ENCODE measurements around the gene RAD54L2. TPM values are rescaled to one million over a fixed set of nuclear protein-coding genes. Genes with fewer than 3 reads are reported as not detected.
"Not testable (repeated sequence)": the region's sequence is repeated elsewhere in the genome, so short reads cannot be mapped to it uniquely, and the experiment has no call there.

RAD54L2 gene
- total RNA-seq, 1 donor from 2014 or later, result 39.3 TPM

DNA sequence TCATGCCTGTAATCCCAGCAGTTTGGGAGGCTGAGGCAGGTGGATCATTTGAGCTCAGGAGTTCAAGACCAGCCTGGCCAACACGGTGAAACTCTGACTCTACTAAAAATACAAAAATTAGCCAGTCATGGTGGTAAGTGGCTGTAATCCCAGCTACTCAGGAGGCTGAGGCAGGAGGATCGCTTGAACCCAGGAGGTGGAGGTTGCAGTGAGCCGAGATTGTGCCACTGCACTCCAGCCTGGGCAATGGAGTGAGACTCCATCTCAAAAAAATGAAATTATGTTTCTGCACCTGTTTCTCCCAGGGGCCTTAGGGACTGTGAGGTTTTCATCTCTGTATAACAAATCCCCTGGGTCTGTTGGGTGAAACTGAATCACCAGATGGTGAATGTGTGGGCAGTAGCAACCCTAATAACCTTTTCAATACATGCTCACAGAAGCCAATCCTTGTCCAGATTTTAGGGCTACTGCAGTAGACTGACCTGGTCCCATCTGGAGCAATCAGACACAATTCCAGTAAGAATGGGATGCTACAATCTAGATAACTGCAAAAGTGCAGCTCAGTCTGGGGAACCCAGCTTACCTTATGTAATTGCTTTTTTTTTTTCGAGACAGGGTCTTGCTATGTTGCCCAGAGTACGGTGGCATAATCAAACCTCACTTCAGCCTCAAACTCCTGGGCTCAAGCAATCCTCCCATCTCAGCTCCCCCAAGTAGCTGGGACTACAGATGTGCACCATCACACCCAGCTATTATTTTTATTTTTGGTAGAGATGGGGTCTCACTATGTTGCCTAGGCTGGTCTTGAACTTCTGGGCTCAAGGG lies 17.4 kb upstream of the RAD54L2 start:
- intact Hi-C loops (cut with micrococcal nuclease), result not testable (repeated sequence)

DNA sequence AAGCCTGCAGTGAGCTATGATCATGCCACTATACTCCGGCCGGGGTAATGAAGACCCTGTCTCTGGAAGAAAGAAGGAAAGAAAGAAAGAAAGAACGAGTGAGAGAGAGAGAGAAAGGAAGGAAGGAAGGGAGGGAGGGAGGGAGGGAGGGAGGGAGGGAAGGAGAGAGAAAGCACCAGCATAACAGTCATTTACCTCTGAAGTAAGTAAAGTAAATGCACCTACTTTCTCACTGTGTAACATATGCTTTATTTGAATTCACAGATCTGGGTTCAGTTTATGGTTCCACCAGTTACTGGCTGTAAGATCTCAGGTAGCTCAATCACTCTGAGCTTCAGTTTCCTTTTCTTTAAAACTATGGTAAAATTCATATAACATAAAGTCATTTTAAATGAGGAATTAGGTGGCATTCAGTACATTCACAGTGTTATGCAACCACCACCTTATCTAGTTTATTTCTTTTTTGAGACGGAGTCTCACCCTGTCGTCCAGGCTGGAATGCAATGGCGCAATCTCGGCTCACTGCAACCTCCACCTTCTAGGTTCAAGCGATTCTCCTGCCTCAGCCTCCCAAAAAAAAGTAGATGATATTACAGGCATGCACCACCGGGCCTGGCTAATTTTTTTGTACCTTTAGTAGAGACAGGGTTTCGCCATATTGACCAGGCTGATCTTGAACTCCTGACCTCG lies 16.1 kb upstream of the RAD54L2 start:
- intact Hi-C loops (cut with micrococcal nuclease), result no loop called here

More for the DNA sequence above, 17.4 kb upstream of the RAD54L2 start:
- not testable (repeated sequence) for H3K27me3 Mint-ChIP-seq (ENCODE audit: low read depth); H3K4me1 Mint-ChIP-seq (ENCODE audit: low read depth); H3K9me3 Mint-ChIP-seq; H3K27ac Mint-ChIP-seq; DNase-seq (ENCODE audit: low spot score); H3K4me3 Mint-ChIP-seq (ENCODE audit: low read depth); H3K36me3 Mint-ChIP-seq (ENCODE audit: low read depth)

DNA sequence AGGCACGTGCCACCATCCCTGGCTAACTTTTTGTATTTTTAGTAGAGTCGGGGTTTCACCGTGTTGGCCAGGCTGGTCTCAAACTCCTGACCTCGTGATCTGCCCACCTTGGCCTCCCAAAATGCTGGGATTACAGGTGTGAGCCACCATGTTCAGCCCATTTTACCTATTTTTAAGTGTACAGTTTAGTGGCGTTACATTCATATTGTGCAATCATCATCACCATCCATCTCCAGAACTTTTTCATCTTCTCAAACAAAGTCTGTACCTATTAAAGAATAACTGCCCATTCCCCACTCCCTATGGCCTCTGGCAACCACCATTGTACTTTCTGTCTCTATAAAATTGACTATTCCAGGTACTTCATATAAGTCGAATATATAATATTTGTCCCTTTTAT lies 13.6 kb upstream of the RAD54L2 start:
- H3K4me3 Mint-ChIP-seq (ENCODE audit: low read depth); H3K9me3 Mint-ChIP-seq; H3K4me1 Mint-ChIP-seq (ENCODE audit: low read depth); intact Hi-C loops (cut with micrococcal nuclease); DNase-seq (ENCODE audit: low spot score); H3K27ac Mint-ChIP-seq; H3K27me3 Mint-ChIP-seq (ENCODE audit: low read depth); H3K36me3 Mint-ChIP-seq (ENCODE audit: low read depth): not testable (repeated sequence)

More for the DNA sequence above, 16.1 kb upstream of the RAD54L2 start:
- H3K36me3 Mint-ChIP-seq (ENCODE audit: low read depth), result no peaks in the 10 kb centered on the region
- peaks cover 1% of the 10 kb centered on the region for H3K4me1 Mint-ChIP-seq (ENCODE audit: low read depth)
- no peak for DNase-seq (ENCODE audit: low spot score)
- H3K9me3 Mint-ChIP-seq, result no peaks in the 10 kb centered on the region
- H3K4me3 Mint-ChIP-seq (ENCODE audit: low read depth), result no peak overlapping the region
- no peak overlapping the region for H3K27ac Mint-ChIP-seq
- H3K27me3 Mint-ChIP-seq (ENCODE audit: low read depth), result peaks cover 9% of the 10 kb centered on the region

DNA sequence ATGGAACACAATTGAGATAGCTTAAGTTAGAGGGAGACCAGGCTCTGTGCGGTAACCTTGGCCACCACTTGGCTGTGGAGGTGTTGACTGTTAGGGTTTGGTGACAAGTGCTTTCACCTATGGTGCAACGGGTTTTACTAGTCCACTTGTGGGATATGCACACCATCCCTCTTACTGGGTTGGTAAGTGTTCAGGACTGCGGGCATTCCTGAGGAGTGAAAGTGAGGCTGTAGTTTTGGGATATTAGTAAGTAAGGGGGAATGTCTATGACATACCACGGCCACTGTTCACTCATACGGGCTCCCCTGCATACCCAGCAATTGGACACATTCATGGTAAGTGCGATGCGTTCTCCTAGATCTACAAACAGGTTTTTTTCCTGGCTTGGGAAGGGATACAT lies 8.0 kb upstream of the RAD54L2 start:
- H3K4me1 Mint-ChIP-seq (ENCODE audit: low read depth), result no peaks in the 10 kb centered on the region

DNA sequence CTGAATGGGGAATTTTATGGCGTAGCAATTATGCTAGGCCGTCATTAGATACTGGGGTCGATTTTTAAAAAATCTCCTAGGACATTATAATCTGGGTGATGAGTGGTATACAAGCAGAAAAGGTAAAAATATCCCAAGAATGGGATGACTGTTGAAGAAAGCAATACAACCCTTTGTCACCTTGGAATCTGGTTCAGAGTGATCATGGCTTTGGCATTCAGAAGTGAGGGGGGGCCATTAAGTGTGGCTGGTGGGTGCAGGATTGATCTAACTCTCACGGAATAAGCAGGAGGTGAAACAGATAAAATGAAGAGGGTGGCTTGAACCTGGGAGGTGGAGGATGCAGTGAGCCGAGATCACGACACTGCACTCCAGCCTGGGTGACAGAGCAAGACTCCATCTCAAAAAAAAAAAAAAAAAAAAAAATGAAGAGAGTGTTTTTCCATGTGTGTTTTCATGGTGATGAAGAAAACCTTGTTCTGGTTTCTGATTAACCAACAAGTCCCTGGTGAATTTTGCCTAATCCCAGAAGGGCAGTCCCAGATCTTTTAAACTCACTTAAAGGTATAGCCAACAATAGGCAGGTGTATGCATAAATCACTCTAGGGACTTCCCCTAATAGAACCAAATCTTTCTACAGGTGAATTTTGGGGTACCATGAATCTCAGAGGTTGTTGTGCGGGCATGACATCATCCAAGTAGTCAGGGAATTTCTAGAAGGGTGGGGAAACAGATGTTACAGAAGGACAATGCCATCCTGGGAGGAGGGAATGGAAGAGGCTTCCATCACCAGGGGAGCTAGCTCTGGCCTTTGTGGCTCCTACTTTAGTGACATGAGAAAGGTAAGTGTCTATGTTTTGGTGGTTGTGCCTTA lies 3.1 kb upstream of the RAD54L2 start:
- H3K4me1 Mint-ChIP-seq (ENCODE audit: low read depth), result peaks cover 18% of the 10 kb centered on the region
- peaks cover 1% of the 10 kb centered on the region for H3K27me3 Mint-ChIP-seq (ENCODE audit: low read depth)
- no peaks in the 10 kb centered on the region for H3K9me3 Mint-ChIP-seq
- DNase-seq (ENCODE audit: low spot score), result no peak
- H3K36me3 Mint-ChIP-seq (ENCODE audit: low read depth), result peaks cover 3% of the 10 kb centered on the region
- no peak overlapping the region for H3K4me3 Mint-ChIP-seq (ENCODE audit: low read depth)
- intact Hi-C loops (cut with micrococcal nuclease), result no loop called here
- no peak overlapping the region for H3K27ac Mint-ChIP-seq

More for the DNA sequence above, 8.0 kb upstream of the RAD54L2 start:
- Mint-ChIP-seq H3K9me3 (no peaks in the 10 kb centered on the region), H3K27me3 (ENCODE audit: low read depth) (peaks cover 7% of the 10 kb centered on the region), H3K36me3 (ENCODE audit: low read depth) (no peaks in the 10 kb centered on the region), H3K4me3 (ENCODE audit: low read depth) (no peak overlapping the region), H3K27ac (no peak overlapping the region)
- intact Hi-C loops (cut with micrococcal nuclease), result no loop called here
- no peak for DNase-seq (ENCODE audit: low spot score)

DNA sequence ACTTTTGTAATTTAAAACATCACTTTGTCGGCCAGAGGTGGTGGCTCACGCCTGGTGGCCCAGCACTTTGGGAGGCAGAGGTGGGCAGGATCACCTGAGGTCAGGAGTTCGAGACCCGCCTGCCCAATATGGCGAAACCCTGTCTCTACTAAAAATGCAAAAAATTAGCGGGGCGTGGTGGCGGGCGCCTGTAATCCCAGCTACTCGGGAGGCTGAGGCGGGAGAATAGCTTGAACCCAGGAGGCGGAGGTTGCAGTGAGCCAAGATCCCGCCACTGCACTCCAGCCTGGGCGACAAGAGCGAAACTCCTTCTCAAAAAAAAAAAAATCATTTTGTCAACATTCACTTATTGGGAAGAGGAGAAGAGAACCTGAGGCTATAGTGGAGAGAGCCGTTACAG lies 888 bp upstream of the RAD54L2 start:
- H3K27me3 Mint-ChIP-seq (ENCODE audit: low read depth); H3K9me3 Mint-ChIP-seq; intact Hi-C loops (cut with micrococcal nuclease); DNase-seq (ENCODE audit: low spot score): not testable (repeated sequence)
- H3K4me1 Mint-ChIP-seq (ENCODE audit: low read depth), result peaks cover 27% of the 10 kb centered on the region
- peaks cover 15% of the 10 kb centered on the region for H3K36me3 Mint-ChIP-seq (ENCODE audit: low read depth)
- H3K4me3 Mint-ChIP-seq (ENCODE audit: low read depth), result peak overlapping the region; percentile 91
- peak overlapping the region; percentile 91 for H3K27ac Mint-ChIP-seq

DNA sequence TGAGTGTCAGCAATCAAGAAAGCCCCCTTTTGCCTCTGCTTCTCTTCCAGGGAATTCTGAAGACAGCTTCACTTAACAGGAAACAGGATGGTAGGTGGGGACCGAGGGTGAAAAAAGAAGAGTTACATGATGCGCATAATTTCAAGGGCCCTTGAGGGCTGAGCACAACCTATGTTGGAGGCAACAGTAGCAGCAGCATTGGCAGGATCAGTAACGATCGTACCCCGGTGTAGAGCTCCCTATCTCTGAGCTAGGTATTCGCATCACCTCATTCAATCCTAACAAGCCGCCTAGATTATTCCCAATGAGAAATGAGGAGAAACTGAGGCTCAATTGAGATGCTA lies 432 bp upstream of the RAD54L2 start:
- H3K27ac Mint-ChIP-seq, result peak overlapping the region; percentile 91
- no peak for DNase-seq (ENCODE audit: low spot score)
- peak overlapping the region; percentile 91 for H3K4me3 Mint-ChIP-seq (ENCODE audit: low read depth)
- H3K36me3 Mint-ChIP-seq (ENCODE audit: low read depth), result peaks cover 17% of the 10 kb centered on the region
- peaks cover 27% of the 10 kb centered on the region for H3K4me1 Mint-ChIP-seq (ENCODE audit: low read depth)
- H3K9me3 Mint-ChIP-seq, result no peaks in the 10 kb centered on the region
- H3K27me3 Mint-ChIP-seq (ENCODE audit: low read depth), result no peaks in the 10 kb centered on the region
- intact Hi-C loops (cut with micrococcal nuclease), result no loop called here

DNA sequence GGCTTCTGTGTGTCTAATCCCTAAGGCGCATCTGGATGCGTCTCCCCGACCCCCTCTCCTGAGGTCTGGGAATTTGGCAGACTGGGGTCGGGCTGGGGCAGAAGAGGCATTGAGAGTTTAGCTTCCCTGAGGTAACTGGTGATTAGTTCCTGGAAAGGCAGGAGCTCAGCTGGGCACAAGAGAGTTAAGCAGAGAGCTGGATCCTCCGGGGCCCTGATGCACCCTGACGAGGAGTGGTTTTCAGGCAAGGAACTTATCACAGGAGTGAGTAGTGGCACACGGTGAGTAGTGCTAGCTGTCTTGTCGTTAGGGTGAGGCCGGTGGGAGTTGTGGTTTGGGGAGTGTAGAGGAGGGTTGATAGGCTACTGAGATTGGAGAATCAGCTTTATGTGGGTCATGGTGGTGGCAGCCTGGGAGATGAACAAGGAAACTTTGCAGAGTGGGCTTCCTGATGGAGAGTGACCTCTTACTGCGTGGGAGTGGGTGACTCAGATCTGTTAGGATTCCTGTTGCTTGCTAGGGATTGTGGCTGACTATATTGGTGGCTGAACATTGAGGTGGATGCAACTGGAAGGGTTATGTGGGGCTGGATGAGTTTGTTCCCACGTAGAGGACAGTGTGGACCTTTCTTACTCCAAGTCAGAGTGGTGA lies 897 bp downstream of the RAD54L2 start:
- peak; percentile 16 for DNase-seq (ENCODE audit: low spot score)
- H3K4me3 Mint-ChIP-seq (ENCODE audit: low read depth), result peak overlapping the region; percentile 83

DNA sequence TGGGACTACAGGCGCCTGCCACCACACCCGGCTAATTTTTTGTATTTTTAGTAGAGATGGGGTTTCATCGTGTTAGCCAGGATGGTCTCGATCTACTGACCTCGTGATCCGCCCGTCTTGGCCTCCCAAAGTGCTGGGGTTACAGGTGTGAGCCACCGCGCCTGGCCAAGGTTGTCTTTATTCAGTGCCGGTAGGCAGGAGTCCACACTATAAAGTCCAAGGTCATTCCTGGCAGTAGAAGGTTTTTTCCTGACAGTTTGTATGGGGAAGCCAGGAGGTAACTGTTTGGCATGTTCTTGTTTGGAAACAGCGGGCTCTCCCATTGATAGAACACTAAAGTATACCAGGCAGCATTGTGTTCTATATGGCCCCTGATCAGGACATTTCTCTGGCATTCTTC lies 4.1 kb downstream of the RAD54L2 start:
- H3K4me3 Mint-ChIP-seq (ENCODE audit: low read depth); DNase-seq (ENCODE audit: low spot score); H3K9me3 Mint-ChIP-seq; intact Hi-C loops (cut with micrococcal nuclease); H3K27me3 Mint-ChIP-seq (ENCODE audit: low read depth); H3K27ac Mint-ChIP-seq: not testable (repeated sequence)
- peaks cover 30% of the 10 kb centered on the region for H3K36me3 Mint-ChIP-seq (ENCODE audit: low read depth)
- H3K4me1 Mint-ChIP-seq (ENCODE audit: low read depth), result peaks cover 24% of the 10 kb centered on the region

More for the DNA sequence above, 897 bp downstream of the RAD54L2 start:
- Mint-ChIP-seq H3K27ac (peak overlapping the region; percentile 80), H3K27me3 (ENCODE audit: low read depth) (no peaks in the 10 kb centered on the region), H3K36me3 (ENCODE audit: low read depth) (peaks cover 25% of the 10 kb centered on the region), H3K4me1 (ENCODE audit: low read depth) (peaks cover 27% of the 10 kb centered on the region), H3K9me3 (no peaks in the 10 kb centered on the region)
- intact Hi-C loops (cut with micrococcal nuclease), result loop anchor here (1.0 kb wide), 2 partner anchors 39 to 130 kb away; partner anchors contain the start of gene DCAF1

DNA sequence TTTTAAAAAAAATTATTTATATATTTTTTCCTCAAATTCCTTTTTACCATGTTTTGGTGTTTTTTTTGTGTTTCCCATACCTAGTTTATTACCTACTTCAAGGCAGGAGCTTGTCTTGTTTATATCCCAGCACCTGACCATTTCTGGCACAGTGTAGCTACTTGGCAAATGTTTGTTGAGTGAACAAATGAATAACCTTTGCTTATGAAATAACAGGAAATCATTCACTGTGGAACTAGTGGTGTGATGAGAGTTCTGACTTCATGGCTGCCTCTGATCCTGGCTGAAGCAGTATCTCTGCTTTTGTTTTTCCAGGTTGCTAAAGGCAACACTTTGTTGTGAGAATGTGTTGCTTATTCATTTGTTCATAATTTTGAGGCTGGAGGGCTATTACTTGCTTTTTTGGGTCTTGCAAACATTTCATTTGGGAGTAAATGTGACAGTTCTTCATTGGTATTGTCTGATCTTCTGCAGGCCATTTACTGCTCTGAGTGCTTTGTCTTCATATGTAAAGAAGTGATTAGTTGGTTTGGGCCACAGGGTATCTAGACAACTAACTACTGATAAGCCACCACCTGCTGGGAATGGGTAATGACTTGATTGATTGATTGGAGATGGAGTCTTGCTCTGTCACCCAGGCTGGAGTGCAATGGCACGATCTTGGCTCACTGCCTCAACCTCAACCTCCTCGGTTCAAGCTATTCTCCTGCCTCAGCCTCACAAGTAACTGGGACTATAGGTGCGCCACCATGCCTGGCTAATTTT lies 5.7 kb downstream of the RAD54L2 start:
- H3K4me1 Mint-ChIP-seq (ENCODE audit: low read depth), result peaks cover 21% of the 10 kb centered on the region
- no peak overlapping the region for H3K27ac Mint-ChIP-seq
- no peak overlapping the region for H3K4me3 Mint-ChIP-seq (ENCODE audit: low read depth)
- peaks cover 30% of the 10 kb centered on the region for H3K36me3 Mint-ChIP-seq (ENCODE audit: low read depth)
- no peaks in the 10 kb centered on the region for H3K9me3 Mint-ChIP-seq
- intact Hi-C loops (cut with micrococcal nuclease), result no loop called here
- no peak for DNase-seq (ENCODE audit: low spot score)
- no peaks in the 10 kb centered on the region for H3K27me3 Mint-ChIP-seq (ENCODE audit: low read depth)

DNA sequence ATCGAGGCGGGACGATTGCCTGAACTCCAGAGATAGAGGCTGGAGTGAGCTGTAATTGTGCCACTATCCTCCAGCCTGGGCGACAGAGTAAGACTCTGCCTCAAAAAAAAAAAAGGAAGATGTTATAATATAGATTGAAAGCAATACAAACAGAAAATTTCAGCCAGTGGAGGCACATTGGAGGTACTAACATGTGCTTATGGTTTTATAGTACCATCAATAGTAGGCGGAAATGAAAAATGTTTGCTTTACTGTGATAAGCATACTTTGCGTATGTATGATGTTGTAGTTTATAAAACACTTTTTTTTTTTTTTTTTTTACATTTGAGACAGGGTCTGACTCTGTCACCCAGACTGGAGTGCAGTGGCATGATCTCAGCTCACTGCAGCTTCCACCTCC lies 8.8 kb downstream of the RAD54L2 start:
- DNase-seq (ENCODE audit: low spot score), result no peak
- no peak overlapping the region for H3K27ac Mint-ChIP-seq
- no peaks in the 10 kb centered on the region for H3K4me1 Mint-ChIP-seq (ENCODE audit: low read depth)
- H3K4me3 Mint-ChIP-seq (ENCODE audit: low read depth), result no peak overlapping the region
- H3K9me3 Mint-ChIP-seq, result no peaks in the 10 kb centered on the region
- intact Hi-C loops (cut with micrococcal nuclease), result no loop called here
- peaks cover 22% of the 10 kb centered on the region for H3K36me3 Mint-ChIP-seq (ENCODE audit: low read depth)
- no peaks in the 10 kb centered on the region for H3K27me3 Mint-ChIP-seq (ENCODE audit: low read depth)

DNA sequence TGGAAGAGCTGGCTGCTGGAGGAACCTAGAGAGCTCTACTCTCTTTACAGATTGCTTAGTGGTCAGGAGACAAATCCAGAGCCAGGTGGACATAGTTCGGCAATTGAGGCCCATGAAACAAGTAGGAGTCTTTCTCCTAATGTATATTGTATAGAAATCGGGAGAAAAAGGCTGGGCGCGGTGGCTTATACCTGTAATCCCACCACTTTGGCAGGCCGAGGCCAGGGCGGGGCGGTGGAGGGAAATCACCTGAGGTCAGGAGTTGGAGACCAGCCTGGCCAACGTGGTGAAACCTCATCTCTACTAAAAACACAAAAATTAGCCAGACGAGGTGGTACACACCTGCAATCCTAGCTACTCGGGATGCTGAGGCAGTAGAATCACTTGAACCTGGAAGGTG lies 10.8 kb downstream of the RAD54L2 start:
- Mint-ChIP-seq H3K9me3 (no peaks in the 10 kb centered on the region), H3K36me3 (ENCODE audit: low read depth) (peaks cover 11% of the 10 kb centered on the region), H3K4me1 (ENCODE audit: low read depth) (no peaks in the 10 kb centered on the region), H3K27me3 (ENCODE audit: low read depth) (no peaks in the 10 kb centered on the region), H3K27ac (no peak overlapping the region), H3K4me3 (ENCODE audit: low read depth) (no peak overlapping the region)
- intact Hi-C loops (cut with micrococcal nuclease), result no loop called here
- DNase-seq (ENCODE audit: low spot score), result no peak

Measured in activated T-helper 2 cell treated with anti-CD3 and anti-CD28 coated beads, Interferon-gamma antibody, Interleukin-2, Interleukin-4, amounts not matched to agents 10 μg/mL and 5 μg/mL and 100 μg/mL, durations not matched to agents 14 hours and 24 hours and 36 hours (primary cell).